HCT116 (cell line): ENCODE results near the gene CUBN. TPM values are rescaled to one million over a fixed set of nuclear protein-coding genes. Genes with fewer than 3 reads are reported as not detected.

Source experiments
- ATAC-seq: fragments of 200-7000 bp; cut with Tn5 transposase; 2 replicates; pipeline ENCODE4 v1.9.1; 2020; ENCODE audit warnings: mild to moderate bottlenecking, moderate library complexity
- BruUV-seq: library from RNA; stranded (reverse); fragments of 400-500 nt; replicated peaks from 2 replicates; lab custom pipeline; 2021; lab: Mats Ljungman, UMichigan
- CTCF ChIA-PET: fragments of 300-600 bp; sonication (Branson Sonifier 250); formaldehyde crosslinking; loops from one replicate; lab custom pipeline; 2021; ENCODE audit warnings: antibody characterized with exemption; lab: Charles Lee
- POLR2A ChIA-PET: fragments of 300-600, 350-600 bp; sonication (Branson Sonifier 250); formaldehyde crosslinking; loops from one replicate; lab custom pipeline; 2021; ENCODE audit warnings: antibody characterized with exemption; lab: Charles Lee
- RAD21 ChIA-PET, 2 experiments: fragments of 300-600 bp; sonication (Branson Sonifier 250); formaldehyde crosslinking; loops; one replicate each; lab custom pipeline; 2023; ENCODE audit warnings: low total read pairs in 2 of 2; ENCODE audit not compliant: uncharacterized antibody in 2 of 2, unreplicated experiment in 2 of 2, low non-redundant PET in 1 of 2; lab: Charles Lee
- DNase-seq: peaks from one replicate; pipeline ENCODE4 v3.0.0-alpha.2; 2010; ENCODE audit warnings: low read depth, low spot score
- H2AFZ ChIP-seq: fragments of 200-600 bp; shearing (Covaris generic), sonication (generic); 2 replicates; pipeline ENCODE4 v1.6.1; 2017; ENCODE audit warnings: low read depth, mixed run types, mixed read lengths, antibody characterized with exemption, low read length; ENCODE audit not compliant: poor library complexity, severe bottlenecking
- H3K27ac ChIP-seq: 2 replicates; pipeline ENCODE4 v1.5.1; 2012; ENCODE audit warnings: low read depth, low read length
- H3K27me3 ChIP-seq: fragments of 200-600 bp; sonication (generic); 2 replicates; pipeline ENCODE4 v1.6.1; 2016; ENCODE audit warnings: mixed run types, low read length, mixed read lengths; ENCODE audit not compliant: insufficient read depth
- H3K36me3 ChIP-seq, 2 experiments: fragments of 200-500 bp in 1 of 2; fragments of 200-600 bp in 1 of 2; sonication (Bioruptor generic) in 1 of 2; sonication (generic) in 1 of 2; 2 replicates each; pipeline versions ENCODE4 v1.5.1 to v1.6.1; 2014 to 2016; ENCODE audit warnings: low read length in 2 of 2, inconsistent platforms in 1 of 2, mixed read lengths in 1 of 2, mixed run types in 1 of 2; ENCODE audit not compliant: insufficient read depth in 2 of 2, control insufficient read depth in 1 of 2
- H3K4me1 ChIP-seq, 2 experiments: fragments of 200-600 bp in 1 of 2; sonication (generic) in 1 of 2; 2 replicates each; pipeline versions ENCODE4 v1.5.1 to v1.6.1; 2012 to 2017; ENCODE audit warnings: low read length in 2 of 2, inconsistent platforms in 1 of 2, mild to moderate bottlenecking in 1 of 2, mixed read lengths in 1 of 2, mixed run types in 1 of 2, moderate library complexity in 1 of 2; ENCODE audit not compliant: insufficient read depth in 2 of 2, control insufficient read depth in 1 of 2
- H3K4me2 ChIP-seq: fragments of 200-600 bp; sonication (generic); 2 replicates; pipeline ENCODE4 v1.6.1; 2017; ENCODE audit warnings: mixed run types, low read length, mixed read lengths
- H3K4me3 ChIP-seq, 2 experiments: fragments of 200-600 bp in 1 of 2; sonication (generic) in 1 of 2; replicated peaks in 1 of 2; 2 replicates each; pipeline ENCODE4 v1.5.1; 2011 to 2016; ENCODE audit warnings: low read length in 2 of 2, control low read depth in 1 of 2, low read depth in 1 of 2, mild to moderate bottlenecking in 1 of 2, mixed read lengths in 1 of 2, mixed run types in 1 of 2
- H3K79me2 ChIP-seq: fragments of 200-600 bp; sonication (generic); 2 replicates; pipeline ENCODE4 v1.6.1; 2017; ENCODE audit warnings: mild to moderate bottlenecking, mixed run types, low read length, moderate library complexity, mixed read lengths; ENCODE audit not compliant: insufficient read depth
- H3K9ac ChIP-seq: fragments of 200-600 bp; sonication (generic); 2 replicates; pipeline ENCODE4 v1.6.1; 2016; ENCODE audit warnings: low read length, mixed read lengths
- H3K9me2 ChIP-seq: fragments of 200-600 bp; sonication (generic), shearing (Covaris generic); 2 replicates; pipeline ENCODE4 v1.6.1; 2017; ENCODE audit warnings: mixed run types, mild to moderate bottlenecking, moderate library complexity; ENCODE audit not compliant: insufficient read depth
- H3K9me3 ChIP-seq, 2 experiments: fragments of 200-500 bp in 1 of 2; fragments of 200-600 bp in 1 of 2; sonication (Bioruptor generic) in 1 of 2; sonication (generic) in 1 of 2; 2 replicates each; pipeline ENCODE4 v1.6.1; 2014 to 2017; ENCODE audit warnings: low read length in 2 of 2, mixed read lengths in 2 of 2, inconsistent platforms in 1 of 2, low read depth in 1 of 2, mild to moderate bottlenecking in 1 of 2, mixed run types in 1 of 2, moderate library complexity in 1 of 2; ENCODE audit not compliant: control insufficient read depth in 1 of 2, insufficient read depth in 1 of 2
- H4K20me1 ChIP-seq: fragments of 200-600 bp; sonication (generic), shearing (Covaris generic); 2 replicates; pipeline ENCODE4 v1.6.1; 2017; ENCODE audit warnings: mixed run types, mild to moderate bottlenecking, moderate library complexity; ENCODE audit not compliant: insufficient read depth
- EGR1 ChIP-seq: IDR thresholded peaks from 2 replicates; pipeline ENCODE4 v1.6.1; 2012; ENCODE audit warnings: low read depth
- ELF1 ChIP-seq: IDR thresholded peaks from 2 replicates; pipeline ENCODE4 v1.6.1; 2012; ENCODE audit warnings: low read depth, borderline replicate concordance
- EZH2 ChIP-seq: fragments of 200-600 bp; sonication (generic); IDR thresholded peaks from 2 replicates; pipeline ENCODE4 v1.6.1; 2017; ENCODE audit warnings: antibody characterized with exemption, mixed run types
- FOSL1 ChIP-seq: IDR thresholded peaks from 2 replicates; pipeline ENCODE4 v1.6.1; 2012; ENCODE audit warnings: low read depth
- JUND ChIP-seq: IDR thresholded peaks from 2 replicates; pipeline ENCODE4 v1.6.1; 2012
- POLR2A ChIP-seq: IDR thresholded peaks from 2 replicates; pipeline ENCODE4 v1.7.0; 2011; ENCODE audit warnings: borderline replicate concordance; ENCODE audit not compliant: insufficient read depth, insufficient read length; ENCODE audit errors: extremely low read depth
- POLR2AphosphoS5 ChIP-seq: IDR thresholded peaks from 2 replicates; pipeline ENCODE4 v1.6.1; 2011; ENCODE audit warnings: mild to moderate bottlenecking, low read depth, low read length, moderate library complexity
- SIN3A ChIP-seq: IDR thresholded peaks from 2 replicates; pipeline ENCODE4 v1.6.1; 2012; ENCODE audit warnings: low read depth
- SP1 ChIP-seq: IDR thresholded peaks from 2 replicates; pipeline ENCODE4 v1.6.1; 2012; ENCODE audit warnings: low read depth
- SRF ChIP-seq: IDR thresholded peaks from 2 replicates; pipeline ENCODE4 v1.6.1; 2012; ENCODE audit warnings: low read depth
- TCF7L2 ChIP-seq: IDR thresholded peaks from 2 replicates; pipeline ENCODE4 v1.7.0; 2011; ENCODE audit warnings: borderline replicate concordance, inconsistent platforms; ENCODE audit not compliant: insufficient read depth, insufficient read length; ENCODE audit errors: extremely low read depth
- YY1 ChIP-seq: IDR thresholded peaks from 2 replicates; pipeline ENCODE4 v1.6.1; 2011; ENCODE audit warnings: low read length, low read depth, moderate library complexity, mild to moderate bottlenecking; ENCODE audit not compliant: insufficient replicate concordance; ENCODE audit errors: extremely low read depth
- ZFX ChIP-seq: fragments of 450-650 bp; IDR thresholded peaks from 2 replicates; pipeline ENCODE4 v1.6.1; 2017
- ZNF274 ChIP-seq: fragments of 200-500 bp; sonication (Bioruptor generic); IDR thresholded peaks from 2 replicates; pipeline ENCODE4 v1.6.1; 2014; ENCODE audit warnings: mild to moderate bottlenecking, low read depth, low read length, inconsistent platforms
- intact Hi-C: fragments of 100-400 bp; cut with micrococcal nuclease; formaldehyde crosslinking; loops from 2 replicates; pipeline ENCODE4 v1.10.0; 2022
- total RNA-seq: library from RNA; stranded (reverse); gene quantifications from one replicate; pipeline ENCODE4 v1.2.1, GENCODE V29; 2021; ENCODE audit not compliant: unreplicated experiment
- TF ChIP-seq, protein P1 (sequence below): IDR thresholded peaks from 2 replicates; pipeline ENCODE4 v1.6.1; 2011; ENCODE audit warnings: mild to moderate bottlenecking, low read length, moderate library complexity; ENCODE audit not compliant: insufficient replicate concordance; ENCODE audit errors: extremely low read depth
- TF ChIP-seq, protein P2 (sequence below), 3 experiments: fragments of 200-600 bp in 1 of 3; sonication (generic) in 1 of 3; IDR thresholded peaks in 2 of 3; conservative IDR thresholded peaks in 1 of 3; 2 replicates each; pipeline ENCODE4 v1.5.1; 2012 to 2017; ENCODE audit warnings: low read depth in 2 of 3, low read length in 2 of 3, antibody characterized with exemption in 1 of 3, borderline replicate concordance in 1 of 3, control low read depth in 1 of 3, mild to moderate bottlenecking in 1 of 3, mixed read lengths in 1 of 3, mixed run types in 1 of 3, moderate library complexity in 1 of 3; ENCODE audit not compliant: insufficient read depth in 1 of 3
- TF ChIP-seq, protein P3 (sequence below): IDR thresholded peaks from 2 replicates; pipeline ENCODE4 v1.6.1; 2012
- TF ChIP-seq, protein P4 (sequence below): IDR thresholded peaks from 2 replicates; pipeline ENCODE4 v1.6.1; 2012
- TF ChIP-seq, protein P5 (sequence below): IDR thresholded peaks from 2 replicates; pipeline ENCODE4 v1.6.1; 2012; ENCODE audit warnings: low read depth

CUBN gene
- total RNA-seq, 1 experiment from 2014 or later: 1.2 TPM

DNA sequence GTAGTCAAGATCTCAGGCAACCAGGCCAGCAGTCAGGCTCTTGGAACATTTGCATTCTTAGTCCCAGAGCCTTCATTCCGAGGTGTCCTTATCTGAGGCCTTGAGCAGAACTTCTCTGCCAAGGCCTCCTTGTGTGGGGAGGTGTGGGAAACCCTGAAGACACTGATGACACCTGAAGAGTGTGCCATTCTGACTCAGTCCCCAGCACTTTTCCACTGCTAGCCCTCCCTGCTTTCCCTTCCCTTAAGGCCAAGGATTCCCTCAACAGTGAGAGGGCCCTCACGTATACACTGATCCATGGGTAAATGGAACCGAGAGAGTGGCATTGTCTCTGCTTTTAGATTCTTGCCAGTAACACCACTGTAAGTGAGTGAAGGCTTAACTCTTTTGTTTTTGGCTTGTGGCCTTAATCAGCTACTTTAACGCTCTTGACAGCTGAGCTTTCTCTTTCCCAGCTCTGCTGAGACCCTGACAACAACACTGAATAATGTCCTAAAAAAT lies 41.6 kb upstream of the CUBN start:
- intact Hi-C loops: no loop called here
- no peaks in the 10 kb centered on the region for H3K27me3 ChIP-seq

More for the DNA sequence above, 41.6 kb upstream of the CUBN start:
- Histone ChIP-seq H3K27ac (no peak overlapping the region), H3K4me2 (no peak overlapping the region), H3K4me3 (no peak overlapping the region), H4K20me1 (no peaks in the 10 kb centered on the region), H3K9me2 (no peaks in the 10 kb centered on the region), H3K36me3 (no peaks in the 10 kb centered on the region), H3K79me2 (no peaks in the 10 kb centered on the region), H3K9ac (no peak overlapping the region), H3K9me3 (no peaks in the 10 kb centered on the region), H2AFZ (no peak overlapping the region), H3K4me1 (no peaks in the 10 kb centered on the region)
- ChIA-PET CTCF (no interaction called here), RAD21 (no interaction called here), POLR2A (no interaction called here)
- ATAC-seq: no peak
- DNase-seq: no peak
- no peak for TF ChIP-seq ZFX
- no peak for TF ChIP-seq YY1
- TF ChIP-seq, protein P1, sequence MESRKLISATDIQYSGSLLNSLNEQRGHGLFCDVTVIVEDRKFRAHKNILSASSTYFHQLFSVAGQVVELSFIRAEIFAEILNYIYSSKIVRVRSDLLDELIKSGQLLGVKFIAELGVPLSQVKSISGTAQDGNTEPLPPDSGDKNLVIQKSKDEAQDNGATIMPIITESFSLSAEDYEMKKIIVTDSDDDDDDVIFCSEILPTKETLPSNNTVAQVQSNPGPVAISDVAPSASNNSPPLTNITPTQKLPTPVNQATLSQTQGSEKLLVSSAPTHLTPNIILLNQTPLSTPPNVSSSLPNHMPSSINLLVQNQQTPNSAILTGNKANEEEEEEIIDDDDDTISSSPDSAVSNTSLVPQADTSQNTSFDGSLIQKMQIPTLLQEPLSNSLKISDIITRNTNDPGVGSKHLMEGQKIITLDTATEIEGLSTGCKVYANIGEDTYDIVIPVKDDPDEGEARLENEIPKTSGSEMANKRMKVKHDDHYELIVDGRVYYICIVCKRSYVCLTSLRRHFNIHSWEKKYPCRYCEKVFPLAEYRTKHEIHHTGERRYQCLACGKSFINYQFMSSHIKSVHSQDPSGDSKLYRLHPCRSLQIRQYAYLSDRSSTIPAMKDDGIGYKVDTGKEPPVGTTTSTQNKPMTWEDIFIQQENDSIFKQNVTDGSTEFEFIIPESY: no peak
- TF ChIP-seq, protein P2, sequence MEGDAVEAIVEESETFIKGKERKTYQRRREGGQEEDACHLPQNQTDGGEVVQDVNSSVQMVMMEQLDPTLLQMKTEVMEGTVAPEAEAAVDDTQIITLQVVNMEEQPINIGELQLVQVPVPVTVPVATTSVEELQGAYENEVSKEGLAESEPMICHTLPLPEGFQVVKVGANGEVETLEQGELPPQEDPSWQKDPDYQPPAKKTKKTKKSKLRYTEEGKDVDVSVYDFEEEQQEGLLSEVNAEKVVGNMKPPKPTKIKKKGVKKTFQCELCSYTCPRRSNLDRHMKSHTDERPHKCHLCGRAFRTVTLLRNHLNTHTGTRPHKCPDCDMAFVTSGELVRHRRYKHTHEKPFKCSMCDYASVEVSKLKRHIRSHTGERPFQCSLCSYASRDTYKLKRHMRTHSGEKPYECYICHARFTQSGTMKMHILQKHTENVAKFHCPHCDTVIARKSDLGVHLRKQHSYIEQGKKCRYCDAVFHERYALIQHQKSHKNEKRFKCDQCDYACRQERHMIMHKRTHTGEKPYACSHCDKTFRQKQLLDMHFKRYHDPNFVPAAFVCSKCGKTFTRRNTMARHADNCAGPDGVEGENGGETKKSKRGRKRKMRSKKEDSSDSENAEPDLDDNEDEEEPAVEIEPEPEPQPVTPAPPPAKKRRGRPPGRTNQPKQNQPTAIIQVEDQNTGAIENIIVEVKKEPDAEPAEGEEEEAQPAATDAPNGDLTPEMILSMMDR (IDR thresholded peaks at IDR 0.05 in 2 of 3, conservative IDR thresholded peaks at IDR 0.05 in 1 of 3; ENCODE audit: borderline replicate concordance in 1 of 3, insufficient read depth in 1 of 3, low read depth in 2 of 3, low read length in 2 of 3): no peak
- TF ChIP-seq, protein P3, sequence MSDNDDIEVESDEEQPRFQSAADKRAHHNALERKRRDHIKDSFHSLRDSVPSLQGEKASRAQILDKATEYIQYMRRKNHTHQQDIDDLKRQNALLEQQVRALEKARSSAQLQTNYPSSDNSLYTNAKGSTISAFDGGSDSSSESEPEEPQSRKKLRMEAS: no peak
- no peak for TF ChIP-seq ELF1
- TF ChIP-seq SIN3A: no peak
- TF ChIP-seq JUND: no peak
- TF ChIP-seq, protein P4, sequence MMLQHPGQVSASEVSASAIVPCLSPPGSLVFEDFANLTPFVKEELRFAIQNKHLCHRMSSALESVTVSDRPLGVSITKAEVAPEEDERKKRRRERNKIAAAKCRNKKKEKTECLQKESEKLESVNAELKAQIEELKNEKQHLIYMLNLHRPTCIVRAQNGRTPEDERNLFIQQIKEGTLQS: no peak
- TF ChIP-seq EZH2: no peak
- no peak for TF ChIP-seq POLR2A
- TF ChIP-seq POLR2AphosphoS5: no peak
- TF ChIP-seq FOSL1: no peak
- no peak for TF ChIP-seq EGR1
- no peak for TF ChIP-seq ZNF274
- no peak for TF ChIP-seq TCF7L2
- TF ChIP-seq, protein P5, sequence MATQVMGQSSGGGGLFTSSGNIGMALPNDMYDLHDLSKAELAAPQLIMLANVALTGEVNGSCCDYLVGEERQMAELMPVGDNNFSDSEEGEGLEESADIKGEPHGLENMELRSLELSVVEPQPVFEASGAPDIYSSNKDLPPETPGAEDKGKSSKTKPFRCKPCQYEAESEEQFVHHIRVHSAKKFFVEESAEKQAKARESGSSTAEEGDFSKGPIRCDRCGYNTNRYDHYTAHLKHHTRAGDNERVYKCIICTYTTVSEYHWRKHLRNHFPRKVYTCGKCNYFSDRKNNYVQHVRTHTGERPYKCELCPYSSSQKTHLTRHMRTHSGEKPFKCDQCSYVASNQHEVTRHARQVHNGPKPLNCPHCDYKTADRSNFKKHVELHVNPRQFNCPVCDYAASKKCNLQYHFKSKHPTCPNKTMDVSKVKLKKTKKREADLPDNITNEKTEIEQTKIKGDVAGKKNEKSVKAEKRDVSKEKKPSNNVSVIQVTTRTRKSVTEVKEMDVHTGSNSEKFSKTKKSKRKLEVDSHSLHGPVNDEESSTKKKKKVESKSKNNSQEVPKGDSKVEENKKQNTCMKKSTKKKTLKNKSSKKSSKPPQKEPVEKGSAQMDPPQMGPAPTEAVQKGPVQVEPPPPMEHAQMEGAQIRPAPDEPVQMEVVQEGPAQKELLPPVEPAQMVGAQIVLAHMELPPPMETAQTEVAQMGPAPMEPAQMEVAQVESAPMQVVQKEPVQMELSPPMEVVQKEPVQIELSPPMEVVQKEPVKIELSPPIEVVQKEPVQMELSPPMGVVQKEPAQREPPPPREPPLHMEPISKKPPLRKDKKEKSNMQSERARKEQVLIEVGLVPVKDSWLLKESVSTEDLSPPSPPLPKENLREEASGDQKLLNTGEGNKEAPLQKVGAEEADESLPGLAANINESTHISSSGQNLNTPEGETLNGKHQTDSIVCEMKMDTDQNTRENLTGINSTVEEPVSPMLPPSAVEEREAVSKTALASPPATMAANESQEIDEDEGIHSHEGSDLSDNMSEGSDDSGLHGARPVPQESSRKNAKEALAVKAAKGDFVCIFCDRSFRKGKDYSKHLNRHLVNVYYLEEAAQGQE: no peak
- no peak for TF ChIP-seq SRF
- no peak for TF ChIP-seq SP1
- BruUV-seq: no TSS peak
